A549 (cell line): ENCODE data around the gene MRTFB.

Source experiments
- CHD2 ChIP-seq: fragments of 150-350 bp; IDR thresholded peaks from 2 replicates; pipeline ENCODE4 v1.6.1; 2014; ENCODE audit warnings: low read length; ENCODE audit not compliant: partially characterized antibody
- CHD4 ChIP-seq: fragments of 200-600 bp; sonication (generic); IDR thresholded peaks from 2 replicates; pipeline ENCODE4 v1.6.1; 2016; ENCODE audit warnings: antibody characterized with exemption, mild to moderate bottlenecking, borderline replicate concordance
- FOSB ChIP-seq: fragments of 250-450 bp; sonication (Bioruptor Pico); IDR thresholded peaks from 2 replicates; pipeline ENCODE4 v1.5.0; 2020; ENCODE audit warnings: mild to moderate bottlenecking, moderate library complexity
- HDAC2 ChIP-seq: fragments of 200-600 bp; sonication (generic); IDR thresholded peaks from 2 replicates; pipeline ENCODE4 v1.6.1; 2016
- JUN ChIP-seq, 2 experiments: fragments of >200 bp; sonication (Bioruptor Twin); formaldehyde crosslinking; IDR thresholded peaks; 2 replicates in 1 of 2; 3 replicates in 1 of 2; pipeline ENCODE4 v1.6.1; 2016 to 2017
- KDM1A ChIP-seq: fragments of 200-600 bp; sonication (generic); IDR thresholded peaks from 2 replicates; pipeline ENCODE4 v1.6.1; 2016; ENCODE audit warnings: low read depth, mild to moderate bottlenecking
- POLR2A ChIP-seq: IDR thresholded peaks from 2 replicates; pipeline ENCODE4 v1.6.1; 2012; ENCODE audit warnings: mild to moderate bottlenecking, low read length
- RAD21 ChIP-seq, 2 experiments: fragments of >200 bp in 1 of 2; sonication (Bioruptor Twin) in 1 of 2; formaldehyde crosslinking in 1 of 2; IDR thresholded peaks in 1 of 2; conservative IDR thresholded peaks in 1 of 2; 2 replicates in 1 of 2; 3 replicates in 1 of 2; pipeline ENCODE4 v1.6.1; 2012 to 2018; ENCODE audit warnings: inconsistent platforms in 1 of 2
- ZFP36 ChIP-seq: fragments of 450-650 bp; IDR thresholded peaks from 2 replicates; pipeline ENCODE4 v1.6.1; 2014; ENCODE audit warnings: borderline replicate concordance; ENCODE audit not compliant: partially characterized antibody
- TF ChIP-seq, protein P1 (sequence below): fragments of >200 bp; sonication (Bioruptor Twin); formaldehyde crosslinking; IDR thresholded peaks from 3 replicates; pipeline ENCODE4 v1.5.1; 2016
- TF ChIP-seq, protein P2 (sequence below): fragments of 200-600 bp; sonication (generic); IDR thresholded peaks from 2 replicates; pipeline ENCODE4 v1.6.1; 2016; ENCODE audit warnings: antibody characterized with exemption, mild to moderate bottlenecking, moderate library complexity
- TF ChIP-seq, protein P3 (sequence below): fragments of 250-450 bp; sonication (Bioruptor Pico); IDR thresholded peaks from 2 replicates; pipeline ENCODE4 v1.5.0; 2021; ENCODE audit warnings: mild to moderate bottlenecking, moderate library complexity, borderline replicate concordance
- TF ChIP-seq, protein P4 (sequence below): IDR thresholded peaks from 2 replicates; pipeline ENCODE4 v1.6.1; 2012; ENCODE audit warnings: low read depth, borderline replicate concordance

DNA sequence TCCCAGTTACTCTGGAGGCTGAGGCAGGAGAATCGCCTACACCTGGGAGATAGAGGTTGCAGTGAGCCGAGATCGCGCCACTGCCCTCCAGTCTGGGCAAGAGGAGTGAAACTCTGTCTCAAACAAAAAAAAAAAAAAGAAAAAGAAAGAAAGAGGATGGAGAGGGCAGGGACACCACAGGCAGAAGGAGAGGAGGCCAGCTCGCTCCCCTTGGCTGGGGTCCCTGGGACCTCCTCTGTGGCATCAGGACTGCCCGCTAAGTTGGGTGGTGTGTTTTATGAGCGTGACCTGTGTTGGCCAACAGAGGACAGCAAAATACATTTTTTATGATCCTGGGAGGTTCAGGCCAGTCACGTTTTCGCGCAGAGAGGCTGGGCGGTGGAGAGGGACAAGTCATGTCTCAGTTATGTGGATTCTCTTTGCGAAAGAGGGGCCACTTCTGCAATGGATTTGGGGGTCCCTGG is 229.6 kb downstream of the MRTFB start:
- TF ChIP-seq, protein P1, sequence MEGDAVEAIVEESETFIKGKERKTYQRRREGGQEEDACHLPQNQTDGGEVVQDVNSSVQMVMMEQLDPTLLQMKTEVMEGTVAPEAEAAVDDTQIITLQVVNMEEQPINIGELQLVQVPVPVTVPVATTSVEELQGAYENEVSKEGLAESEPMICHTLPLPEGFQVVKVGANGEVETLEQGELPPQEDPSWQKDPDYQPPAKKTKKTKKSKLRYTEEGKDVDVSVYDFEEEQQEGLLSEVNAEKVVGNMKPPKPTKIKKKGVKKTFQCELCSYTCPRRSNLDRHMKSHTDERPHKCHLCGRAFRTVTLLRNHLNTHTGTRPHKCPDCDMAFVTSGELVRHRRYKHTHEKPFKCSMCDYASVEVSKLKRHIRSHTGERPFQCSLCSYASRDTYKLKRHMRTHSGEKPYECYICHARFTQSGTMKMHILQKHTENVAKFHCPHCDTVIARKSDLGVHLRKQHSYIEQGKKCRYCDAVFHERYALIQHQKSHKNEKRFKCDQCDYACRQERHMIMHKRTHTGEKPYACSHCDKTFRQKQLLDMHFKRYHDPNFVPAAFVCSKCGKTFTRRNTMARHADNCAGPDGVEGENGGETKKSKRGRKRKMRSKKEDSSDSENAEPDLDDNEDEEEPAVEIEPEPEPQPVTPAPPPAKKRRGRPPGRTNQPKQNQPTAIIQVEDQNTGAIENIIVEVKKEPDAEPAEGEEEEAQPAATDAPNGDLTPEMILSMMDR, result peak; percentile 75
- TF ChIP-seq, protein P2, sequence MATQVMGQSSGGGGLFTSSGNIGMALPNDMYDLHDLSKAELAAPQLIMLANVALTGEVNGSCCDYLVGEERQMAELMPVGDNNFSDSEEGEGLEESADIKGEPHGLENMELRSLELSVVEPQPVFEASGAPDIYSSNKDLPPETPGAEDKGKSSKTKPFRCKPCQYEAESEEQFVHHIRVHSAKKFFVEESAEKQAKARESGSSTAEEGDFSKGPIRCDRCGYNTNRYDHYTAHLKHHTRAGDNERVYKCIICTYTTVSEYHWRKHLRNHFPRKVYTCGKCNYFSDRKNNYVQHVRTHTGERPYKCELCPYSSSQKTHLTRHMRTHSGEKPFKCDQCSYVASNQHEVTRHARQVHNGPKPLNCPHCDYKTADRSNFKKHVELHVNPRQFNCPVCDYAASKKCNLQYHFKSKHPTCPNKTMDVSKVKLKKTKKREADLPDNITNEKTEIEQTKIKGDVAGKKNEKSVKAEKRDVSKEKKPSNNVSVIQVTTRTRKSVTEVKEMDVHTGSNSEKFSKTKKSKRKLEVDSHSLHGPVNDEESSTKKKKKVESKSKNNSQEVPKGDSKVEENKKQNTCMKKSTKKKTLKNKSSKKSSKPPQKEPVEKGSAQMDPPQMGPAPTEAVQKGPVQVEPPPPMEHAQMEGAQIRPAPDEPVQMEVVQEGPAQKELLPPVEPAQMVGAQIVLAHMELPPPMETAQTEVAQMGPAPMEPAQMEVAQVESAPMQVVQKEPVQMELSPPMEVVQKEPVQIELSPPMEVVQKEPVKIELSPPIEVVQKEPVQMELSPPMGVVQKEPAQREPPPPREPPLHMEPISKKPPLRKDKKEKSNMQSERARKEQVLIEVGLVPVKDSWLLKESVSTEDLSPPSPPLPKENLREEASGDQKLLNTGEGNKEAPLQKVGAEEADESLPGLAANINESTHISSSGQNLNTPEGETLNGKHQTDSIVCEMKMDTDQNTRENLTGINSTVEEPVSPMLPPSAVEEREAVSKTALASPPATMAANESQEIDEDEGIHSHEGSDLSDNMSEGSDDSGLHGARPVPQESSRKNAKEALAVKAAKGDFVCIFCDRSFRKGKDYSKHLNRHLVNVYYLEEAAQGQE, result no peak
- TF ChIP-seq ZFP36, result no peak
- TF ChIP-seq, protein P3, sequence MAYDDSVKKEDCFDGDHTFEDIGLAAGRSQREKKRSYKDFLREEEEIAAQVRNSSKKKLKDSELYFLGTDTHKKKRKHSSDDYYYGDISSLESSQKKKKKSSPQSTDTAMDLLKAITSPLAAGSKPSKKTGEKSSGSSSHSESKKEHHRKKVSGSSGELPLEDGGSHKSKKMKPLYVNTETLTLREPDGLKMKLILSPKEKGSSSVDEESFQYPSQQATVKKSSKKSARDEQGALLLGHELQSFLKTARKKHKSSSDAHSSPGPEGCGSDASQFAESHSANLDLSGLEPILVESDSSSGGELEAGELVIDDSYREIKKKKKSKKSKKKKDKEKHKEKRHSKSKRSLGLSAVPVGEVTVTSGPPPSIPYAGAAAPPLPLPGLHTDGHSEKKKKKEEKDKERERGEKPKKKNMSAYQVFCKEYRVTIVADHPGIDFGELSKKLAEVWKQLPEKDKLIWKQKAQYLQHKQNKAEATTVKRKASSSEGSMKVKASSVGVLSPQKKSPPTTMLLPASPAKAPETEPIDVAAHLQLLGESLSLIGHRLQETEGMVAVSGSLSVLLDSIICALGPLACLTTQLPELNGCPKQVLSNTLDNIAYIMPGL (CRISPR knock-in tag), result no peak
- TF ChIP-seq HDAC2, result no peak
- no peak for TF ChIP-seq JUN (IDR thresholded peaks at IDR 0.05)
- no peak for TF ChIP-seq CHD4
- TF ChIP-seq, protein P4, sequence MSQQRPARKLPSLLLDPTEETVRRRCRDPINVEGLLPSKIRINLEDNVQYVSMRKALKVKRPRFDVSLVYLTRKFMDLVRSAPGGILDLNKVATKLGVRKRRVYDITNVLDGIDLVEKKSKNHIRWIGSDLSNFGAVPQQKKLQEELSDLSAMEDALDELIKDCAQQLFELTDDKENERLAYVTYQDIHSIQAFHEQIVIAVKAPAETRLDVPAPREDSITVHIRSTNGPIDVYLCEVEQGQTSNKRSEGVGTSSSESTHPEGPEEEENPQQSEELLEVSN, result no peak
- peak; percentile 91 to 95 for TF ChIP-seq RAD21 (conservative IDR thresholded peaks at IDR 0.05 in 1 of 2, IDR thresholded peaks at IDR 0.05 in 1 of 2)
- no peak for TF ChIP-seq KDM1A
- TF ChIP-seq POLR2A, result no peak
- TF ChIP-seq CHD2, result no peak
- no peak for TF ChIP-seq FOSB (CRISPR knock-in tag)
